T-helper 2 cell (primary cell): ENCODE data around the gene GAPDH.
"Not testable (repeated sequence)": the region's sequence is repeated elsewhere in the genome, so short reads cannot be mapped to it uniquely, and the experiment has no call there.

Experiments
- DNase-seq, 5 experiments: peaks; one replicate each; pipeline versions ENCODE4 v3.0.0 to v3.0.0-alpha.2; 2012 to 2022

Gene GAPDH

DNA sequence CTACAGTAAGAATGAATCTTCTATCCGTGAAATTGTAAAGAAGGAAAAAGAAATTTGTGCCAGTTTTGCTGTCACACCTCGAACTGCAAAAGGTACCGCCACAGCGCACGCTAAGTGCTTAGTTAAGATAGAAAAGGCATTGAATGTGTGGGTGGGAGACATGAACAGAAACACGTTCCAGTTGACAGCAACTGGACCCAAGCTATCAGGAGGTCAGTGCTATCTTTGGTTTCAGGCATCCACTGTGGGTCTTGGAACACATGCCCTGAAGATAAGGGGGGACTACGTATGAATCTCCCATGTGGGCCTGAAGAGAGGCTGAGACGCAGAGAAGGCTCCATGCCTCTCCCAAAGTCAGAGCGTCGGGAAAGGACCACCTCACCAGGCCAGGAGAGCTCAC lies 11.7 kb downstream of the GAPDH start:
- DNase-seq = no peak

DNA sequence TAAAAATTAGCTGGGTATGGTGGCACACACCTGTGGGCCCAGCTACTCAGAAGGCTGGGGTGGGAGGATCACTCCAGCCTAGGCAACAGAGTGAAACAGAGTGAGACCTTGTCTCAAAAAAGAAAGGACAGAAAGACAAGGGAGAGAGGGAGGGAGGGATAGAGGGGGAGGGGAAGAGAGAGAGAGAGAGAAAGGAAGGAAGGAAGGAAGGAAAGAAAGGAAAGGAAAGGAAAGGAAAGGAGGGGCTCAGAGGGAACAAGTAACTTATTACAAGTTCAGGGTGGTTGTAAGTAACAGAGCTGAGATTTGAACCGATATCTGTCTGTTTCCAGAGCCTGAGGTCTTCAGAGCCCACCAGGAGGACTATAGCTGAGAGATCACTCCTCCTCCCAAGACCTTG lies 13.2 kb downstream of the GAPDH start:
- no peak for DNase-seq

DNA sequence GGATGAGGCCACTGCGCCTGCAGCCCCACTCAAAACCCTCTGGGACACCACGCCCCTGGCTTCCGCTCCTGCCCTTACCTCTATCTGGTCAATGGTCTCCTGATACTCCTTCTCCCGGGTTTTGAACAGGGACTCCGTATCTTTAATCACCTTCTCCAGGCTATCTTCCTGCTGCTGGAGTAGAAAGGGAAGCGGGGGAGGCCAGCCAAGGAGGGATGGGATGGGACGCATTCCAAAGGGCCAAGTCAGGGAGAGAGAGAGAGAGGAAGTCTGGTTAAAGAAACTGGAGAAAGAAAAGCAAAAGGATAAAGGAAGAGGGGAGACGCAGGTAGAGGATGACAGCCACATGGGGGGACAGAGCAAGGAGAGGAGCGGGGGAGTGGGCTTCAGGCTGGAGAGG lies 13.7 kb downstream of the GAPDH start:
- no peak for DNase-seq

DNA sequence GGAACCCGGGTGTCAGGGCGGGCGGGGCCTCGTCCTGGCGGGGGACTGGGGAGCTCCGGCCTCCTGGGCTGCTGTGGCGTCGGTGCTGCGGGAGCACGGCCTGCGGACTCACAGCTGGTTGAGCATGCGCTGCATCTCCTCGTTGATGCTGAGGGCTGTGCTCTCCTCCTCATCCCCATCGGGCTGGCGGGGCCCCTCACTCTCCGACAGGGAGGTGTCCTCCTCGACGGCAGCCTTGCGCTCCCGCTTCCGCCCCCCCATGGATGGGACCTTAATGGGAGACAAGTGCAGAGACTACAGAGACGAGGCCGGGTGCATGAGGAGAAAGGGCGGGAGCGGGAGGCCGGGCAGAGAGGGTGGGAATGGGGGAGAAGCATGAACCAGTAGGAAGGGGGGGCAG lies 14.2 kb downstream of the GAPDH start:
- DNase-seq = no peak

DNA sequence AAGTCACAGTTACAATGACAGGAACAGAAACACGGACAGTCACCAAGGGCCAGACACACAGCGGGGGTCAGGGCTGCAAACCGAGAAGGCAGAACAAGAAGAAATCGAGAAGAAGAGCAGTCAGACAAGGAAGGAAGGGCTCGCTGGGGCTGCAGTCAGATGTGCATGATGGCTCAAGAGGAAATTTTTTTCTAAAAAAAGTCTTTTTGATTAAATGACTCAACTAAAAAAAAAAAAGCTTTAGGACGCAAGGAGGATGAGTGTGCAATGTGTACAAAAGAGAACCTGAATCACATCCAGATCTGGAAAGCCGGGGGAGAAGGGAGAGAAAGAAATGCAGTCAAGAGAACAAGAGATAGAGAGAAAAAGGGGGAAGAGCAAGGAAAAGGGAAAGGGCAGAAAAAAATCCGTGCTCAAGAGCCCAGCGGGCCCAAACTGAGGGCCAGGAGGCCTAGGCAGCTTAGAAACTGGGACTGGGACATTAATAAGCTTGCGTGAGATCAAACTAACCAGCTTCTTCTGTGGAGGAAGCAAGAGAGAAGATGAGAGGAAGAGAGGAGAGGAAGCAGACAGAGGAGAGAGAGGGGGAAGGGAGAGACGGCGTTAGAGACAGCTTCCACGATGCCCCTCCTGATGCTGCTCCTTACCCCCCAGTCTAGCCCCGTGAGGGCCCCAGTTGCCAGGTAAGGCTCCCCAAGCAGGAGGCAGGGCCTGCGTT lies 14.8 kb downstream of the GAPDH start:
- no peak for DNase-seq

DNA sequence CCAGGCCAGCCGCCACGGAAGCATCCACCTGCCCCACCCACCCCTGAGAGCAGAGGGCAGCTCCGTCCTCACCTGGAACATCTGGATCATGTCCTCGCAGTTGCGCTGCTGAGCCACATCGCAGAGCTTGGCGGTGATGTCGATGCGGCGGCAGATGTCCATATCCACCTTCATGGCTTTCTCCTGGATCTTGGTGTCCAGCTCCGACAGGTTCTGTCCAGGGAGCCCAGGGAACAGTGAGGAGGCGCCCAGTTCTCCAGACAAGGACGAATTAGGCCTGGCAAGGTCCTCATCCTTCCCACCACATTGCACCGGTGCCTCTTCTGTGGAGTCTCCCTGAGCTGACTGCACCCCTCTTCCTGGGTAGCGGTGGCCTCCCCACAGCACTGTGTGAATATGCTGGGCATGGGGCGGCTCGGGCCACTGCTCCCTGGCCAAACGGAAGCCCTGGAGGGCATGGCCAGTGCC lies 15.4 kb downstream of the GAPDH start:
- DNase-seq = no peak

DNA sequence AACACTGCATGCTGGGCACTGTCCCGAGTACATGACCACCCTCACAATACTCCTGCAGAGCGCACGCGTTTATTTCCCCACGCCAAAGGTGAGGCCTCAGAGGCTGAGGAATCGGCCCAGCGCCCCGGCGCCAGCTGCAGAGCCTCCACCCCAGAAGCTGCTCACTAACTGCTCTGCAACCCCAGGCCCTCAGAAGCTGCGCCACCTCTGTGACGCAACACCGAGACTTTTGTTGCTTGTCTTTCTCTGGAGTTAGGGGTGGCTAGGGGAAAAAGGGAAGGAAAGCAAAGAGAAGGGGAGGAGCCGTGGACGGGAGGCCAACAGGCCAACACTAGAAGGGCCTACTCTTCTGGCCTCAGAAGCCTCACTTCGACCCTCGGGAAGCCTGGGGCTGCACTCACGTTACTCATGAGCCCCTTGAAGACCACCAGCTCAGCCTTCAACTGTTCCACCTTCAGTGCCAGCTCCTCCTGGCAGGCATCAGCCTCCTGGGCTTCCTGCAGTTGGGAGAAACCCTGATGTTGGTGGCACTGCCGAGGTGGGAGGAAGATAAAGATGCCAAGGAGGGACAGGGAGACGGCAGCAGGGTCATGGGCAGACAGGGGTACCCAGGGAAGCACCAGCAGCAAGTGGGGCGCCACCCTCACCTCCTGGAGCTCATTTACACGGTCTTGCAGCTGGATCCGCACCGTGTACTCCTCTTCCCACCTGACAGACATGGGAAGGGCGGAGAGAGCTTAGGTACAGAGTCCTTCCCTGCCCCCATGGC lies 16.2 kb downstream of the GAPDH start:
- DNase-seq = no peak

DNA sequence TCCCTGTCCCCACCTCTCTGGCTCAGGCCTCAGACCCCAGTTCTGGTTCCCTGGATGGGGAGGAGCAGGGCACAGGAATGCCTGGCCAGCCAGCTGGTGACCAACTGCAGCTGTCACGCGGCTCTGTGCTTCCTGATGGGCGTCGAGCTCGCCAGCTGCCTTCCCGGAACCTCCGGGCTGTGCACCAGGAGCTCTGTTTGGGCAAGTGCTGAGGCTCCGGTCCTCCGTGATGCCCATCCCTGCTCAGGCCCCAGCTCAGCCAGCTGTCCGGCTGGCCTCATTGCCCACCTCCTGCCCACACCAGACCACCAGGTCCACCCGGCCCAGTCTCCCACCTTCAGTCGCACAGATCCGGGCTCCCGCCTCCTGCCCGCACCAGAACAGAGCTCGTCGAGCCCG lies 16.7 kb downstream of the GAPDH start:
- no peak for DNase-seq

DNA sequence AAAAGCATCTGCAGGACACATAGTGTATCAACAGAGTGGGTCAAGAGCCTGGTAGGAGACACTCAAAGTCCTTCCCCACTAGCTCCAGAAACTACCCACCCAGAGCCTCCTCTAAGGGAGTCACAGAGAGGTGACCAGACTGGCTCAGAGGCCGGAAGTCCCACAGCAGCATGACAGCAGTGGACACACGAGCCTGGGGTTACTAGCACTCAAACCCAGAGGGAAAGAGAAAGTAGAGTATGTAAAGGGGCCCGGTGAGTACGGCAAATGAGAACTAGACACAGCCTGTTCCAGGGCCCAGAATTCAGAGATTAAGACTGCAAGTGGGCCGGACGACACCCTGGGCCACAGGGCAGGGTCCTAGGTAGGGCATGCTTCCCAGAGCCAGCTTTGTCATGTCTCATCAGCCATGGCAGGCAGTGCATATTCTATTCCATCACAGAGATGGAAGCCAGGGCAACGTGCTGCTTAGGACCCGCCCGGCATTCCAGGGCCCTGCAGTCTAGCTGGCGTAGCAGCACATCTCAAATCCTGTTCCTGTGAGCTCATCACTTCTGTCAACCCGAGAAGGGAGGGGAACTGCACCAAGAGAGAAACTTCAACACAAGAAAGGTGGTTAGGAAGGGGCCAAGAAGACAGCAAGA lies 17.3 kb downstream of the GAPDH start:
- DNase-seq = no peak

DNA sequence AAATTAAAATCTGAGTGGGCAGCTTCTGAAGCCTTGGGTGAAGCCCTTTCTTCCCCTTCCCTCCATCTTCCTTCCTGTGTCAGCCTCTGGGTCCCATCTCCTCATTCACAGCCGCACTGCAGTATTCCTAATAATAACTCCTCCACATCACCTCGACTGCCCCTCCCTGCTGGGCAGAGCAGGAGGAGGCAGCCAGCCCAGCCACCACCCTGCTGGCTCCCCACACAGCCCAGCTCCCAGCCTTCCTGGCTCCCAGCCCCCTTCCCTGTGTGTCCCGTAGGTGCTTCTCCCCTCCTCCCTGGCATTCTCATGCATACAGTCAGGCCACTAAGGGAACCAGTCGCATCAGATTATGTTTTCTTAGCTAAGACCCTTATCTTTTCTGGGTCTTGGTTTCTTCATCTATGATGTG lies 17.8 kb downstream of the GAPDH start:
- no peak for DNase-seq

DNA sequence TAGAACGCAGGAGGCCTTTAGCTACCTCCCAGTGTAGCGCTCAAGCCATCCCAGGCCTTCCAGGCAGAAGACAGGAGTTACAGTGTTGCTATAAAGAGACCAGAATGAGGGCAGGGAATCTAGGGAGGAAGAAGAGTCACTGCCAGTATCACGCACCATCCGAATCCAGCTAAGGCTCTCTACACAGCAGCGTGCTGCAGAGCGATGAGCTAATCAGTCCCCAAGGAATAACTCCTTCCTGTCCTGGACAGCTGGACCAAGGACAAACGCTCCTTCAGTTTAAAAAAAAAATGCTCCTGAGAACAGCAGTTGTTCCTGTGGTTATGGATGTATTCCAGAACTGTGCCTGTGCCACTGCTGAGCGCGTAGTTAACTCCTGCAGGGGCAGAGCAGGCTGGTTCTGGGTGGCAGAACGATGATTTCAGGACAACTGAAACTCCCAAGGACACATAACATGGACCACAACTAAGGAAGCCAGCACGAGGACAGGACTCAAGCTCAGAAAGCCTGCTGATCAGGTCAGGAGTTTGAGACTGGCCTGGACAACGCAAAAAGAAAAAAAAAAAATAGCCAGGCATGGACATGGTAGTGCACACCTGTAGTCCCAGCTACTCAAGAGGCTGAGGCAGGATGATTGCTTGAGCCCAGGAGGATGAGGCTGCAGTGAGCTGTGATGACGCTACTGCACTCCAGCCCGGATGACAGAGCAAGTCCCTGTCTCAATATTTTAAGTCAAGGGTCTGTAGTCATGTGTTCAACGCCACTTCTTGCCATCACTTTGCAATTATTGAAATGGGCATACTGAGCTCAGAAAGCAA lies 18.9 kb downstream of the GAPDH start:
- DNase-seq = no peak

DNA sequence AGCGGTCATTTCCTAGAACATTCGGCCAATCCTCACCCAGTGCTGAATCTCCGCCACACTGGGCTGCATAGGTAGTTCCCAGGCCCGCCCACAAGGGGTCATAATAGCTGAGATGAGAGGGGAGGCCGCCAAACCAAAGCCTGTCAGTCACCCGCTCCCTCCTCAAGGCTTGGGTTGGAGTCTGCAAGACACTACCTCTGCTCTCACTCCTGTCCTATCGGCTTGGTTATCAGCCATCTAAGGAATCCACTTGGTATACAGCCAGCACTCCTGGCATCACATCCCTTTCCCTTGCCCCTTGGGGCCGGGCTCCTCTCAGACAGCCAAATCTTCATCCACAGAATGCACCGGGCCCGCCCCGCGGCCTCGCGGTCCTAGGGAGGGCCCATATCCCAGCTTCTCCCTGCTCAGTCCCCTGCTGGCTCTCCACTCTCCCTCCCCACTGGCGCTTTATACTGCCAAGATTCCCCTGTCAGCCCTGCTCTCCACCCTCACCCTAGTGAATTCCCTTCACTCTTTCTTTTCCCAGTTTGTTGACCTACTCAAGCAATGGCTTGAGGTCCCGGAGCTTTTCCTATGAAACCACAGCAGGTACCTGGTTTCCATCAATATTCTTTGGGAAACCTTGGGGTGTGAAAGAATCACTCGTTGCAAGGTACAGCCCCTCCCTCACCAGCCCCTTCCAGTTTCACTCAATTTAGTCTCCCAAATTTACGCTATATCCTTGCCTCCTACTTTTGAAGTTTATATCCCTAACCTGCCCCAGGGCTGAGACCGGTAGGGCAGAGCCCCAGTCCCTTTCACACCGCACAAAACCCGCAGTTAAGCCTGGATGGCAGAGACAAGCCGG lies 20.1 kb downstream of the GAPDH start:
- peak in 4 of 5 experiments; percentile 44 to 82 (median 58) for DNase-seq

DNA sequence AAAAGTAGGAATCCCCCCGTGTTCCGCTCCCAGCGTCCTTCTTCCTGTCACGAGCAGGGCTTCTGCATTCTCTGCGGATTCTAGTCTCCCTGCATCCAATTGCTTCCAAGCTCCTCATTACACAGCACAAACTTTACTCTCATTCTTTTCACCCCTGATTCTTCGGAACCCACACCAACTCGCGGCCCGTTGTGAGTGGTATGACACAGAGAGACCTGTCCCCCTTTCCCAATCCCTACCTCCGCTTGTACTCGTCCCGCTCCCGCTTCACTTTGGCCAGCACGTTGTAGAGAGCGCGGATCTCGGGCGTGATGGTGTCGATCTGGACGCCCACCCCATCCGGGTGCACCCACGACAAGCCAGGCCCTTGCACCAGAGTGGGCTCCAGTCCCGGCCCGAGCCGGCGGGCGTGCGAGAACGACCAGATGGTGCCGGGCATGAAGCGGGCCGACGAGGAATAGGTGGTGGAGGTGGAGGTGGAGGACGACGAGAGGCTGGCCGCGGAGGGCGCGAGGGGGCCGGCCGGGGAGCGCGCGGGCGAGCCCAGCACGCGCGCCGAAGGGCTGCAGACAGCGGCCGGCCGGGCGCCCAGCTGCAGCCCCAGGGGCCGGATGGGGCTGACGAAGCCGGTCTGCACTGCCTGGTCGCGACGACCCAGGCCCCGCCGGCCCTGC lies 20.8 kb downstream of the GAPDH start:
- DNase-seq = no peak

DNA sequence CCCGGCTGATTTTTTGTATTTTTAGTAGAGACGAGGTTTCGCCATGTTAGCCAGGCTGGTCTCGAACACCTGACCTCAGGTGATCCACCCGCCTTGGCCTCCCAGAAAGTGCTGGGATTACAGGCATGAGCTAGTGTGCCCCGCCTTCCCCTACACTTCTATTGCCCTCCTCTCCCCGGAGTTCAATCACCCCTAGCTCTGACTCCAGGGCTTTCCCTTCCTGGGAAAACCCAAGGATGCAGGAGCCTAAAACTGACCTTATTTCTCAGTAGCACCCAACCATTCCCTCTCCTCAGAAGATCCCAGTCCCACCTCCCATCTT lies 22.1 kb downstream of the GAPDH start:
- not testable (repeated sequence) for DNase-seq

DNA sequence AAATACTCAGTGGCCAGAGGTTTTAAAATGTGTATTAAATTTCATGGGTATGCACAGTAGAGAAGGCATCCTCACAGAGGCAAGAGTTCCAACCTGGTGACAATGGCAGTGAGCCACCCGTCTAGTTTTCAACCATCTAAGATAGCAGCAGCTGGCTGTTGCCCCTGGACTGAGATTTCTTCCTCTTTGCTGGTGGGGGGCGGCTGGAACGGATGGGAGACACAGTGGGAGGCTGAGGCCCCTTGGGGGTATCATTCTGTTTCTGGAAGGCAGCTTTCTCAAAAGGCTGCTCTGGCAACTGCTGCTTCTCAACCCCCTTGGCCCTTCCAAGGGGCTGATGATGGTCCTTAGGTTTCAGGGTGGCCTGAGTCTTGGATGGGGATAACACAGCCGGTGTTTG lies 22.5 kb downstream of the GAPDH start:
- DNase-seq = no peak

DNA sequence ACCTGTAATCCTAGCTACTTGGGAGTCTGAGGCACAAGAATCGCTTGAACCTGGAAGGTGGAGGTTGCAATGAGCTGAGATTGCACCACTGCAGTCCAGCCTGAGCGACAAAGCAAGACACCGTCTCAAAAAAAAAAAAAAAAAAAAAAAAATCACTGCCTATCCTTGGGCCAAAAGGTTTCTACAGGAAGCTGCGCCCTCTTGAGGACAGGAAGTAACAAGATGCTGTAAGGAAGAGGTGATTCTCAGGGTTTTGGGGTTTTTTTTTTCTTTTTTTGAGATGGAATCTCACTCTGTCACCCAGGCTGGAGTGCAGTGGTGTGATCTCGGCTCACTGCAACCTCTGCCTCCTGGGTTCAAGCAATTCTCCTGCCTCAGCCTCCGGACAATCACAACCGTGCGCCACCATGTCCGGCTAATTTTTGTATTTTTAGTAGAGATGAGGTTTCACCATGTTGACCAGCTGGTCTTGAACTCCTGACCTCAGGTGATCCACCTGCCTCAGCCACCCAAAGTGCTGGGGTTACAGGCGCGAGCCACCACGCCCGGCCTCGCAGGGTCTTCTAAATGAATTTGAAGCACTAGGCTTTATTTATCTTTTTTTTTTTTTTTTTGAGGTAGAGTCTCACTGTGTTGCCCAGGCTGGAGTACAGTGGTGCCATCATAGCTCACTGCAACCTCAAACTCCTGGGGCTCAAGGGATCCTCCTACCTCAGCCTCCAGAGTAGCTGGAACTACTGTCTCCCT lies 23.9 kb downstream of the GAPDH start:
- DNase-seq = peak in 3 of 5 experiments; percentile 47 to 91 (median 51)

DNA sequence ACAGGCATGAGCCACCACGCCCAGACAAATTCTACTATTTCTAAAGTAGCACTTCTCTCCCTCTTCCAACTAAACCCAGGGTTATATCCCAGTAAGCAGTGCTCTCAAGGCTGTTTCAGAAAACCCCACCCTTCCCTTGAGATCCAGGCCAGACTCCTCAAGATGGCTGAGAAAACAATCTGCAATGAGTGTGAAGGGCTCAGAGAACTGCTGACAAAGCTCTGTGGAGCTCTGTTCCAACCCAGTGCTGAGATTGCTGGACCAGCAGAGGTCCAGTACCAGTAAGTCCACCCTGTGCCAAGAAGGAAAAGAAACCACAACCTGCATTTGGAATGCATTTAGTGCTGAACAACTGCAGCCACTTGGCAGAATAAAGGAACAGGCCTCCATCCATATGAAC lies 25.2 kb downstream of the GAPDH start:
- DNase-seq = no peak

DNA sequence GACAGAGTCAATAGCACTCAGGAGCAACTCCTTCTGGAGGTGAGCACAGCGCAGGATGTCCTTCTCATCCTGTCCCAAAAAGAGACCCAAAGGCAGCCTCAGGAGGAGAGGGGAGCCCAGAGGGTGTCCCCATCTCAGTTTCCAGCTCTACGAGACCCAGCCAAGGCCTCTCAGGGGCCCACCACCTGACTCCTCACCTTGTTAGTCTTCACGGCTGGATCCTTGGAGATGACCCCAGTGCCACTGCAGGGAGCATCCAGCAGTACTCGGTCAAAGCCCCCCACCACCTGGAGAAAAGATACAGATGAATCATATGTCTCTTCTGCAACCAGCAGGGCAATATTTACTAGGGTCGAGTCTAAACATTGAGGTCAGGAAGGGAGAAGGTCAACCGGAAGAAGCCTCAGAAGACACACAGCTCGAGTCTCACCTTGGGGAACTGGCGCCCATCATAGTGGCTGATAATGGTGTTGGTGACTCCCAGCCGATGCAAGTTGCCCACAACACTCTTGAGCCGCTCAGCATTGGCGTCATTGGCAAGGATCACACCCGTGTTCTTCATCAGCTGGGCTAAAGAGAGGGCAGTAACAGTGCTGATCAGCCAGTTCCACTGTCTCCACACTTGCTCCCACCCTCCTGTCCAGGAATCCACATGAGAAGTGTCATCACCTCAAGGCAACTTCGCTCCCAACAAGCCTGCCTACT lies 26.3 kb downstream of the GAPDH start:
- no peak for DNase-seq

DNA sequence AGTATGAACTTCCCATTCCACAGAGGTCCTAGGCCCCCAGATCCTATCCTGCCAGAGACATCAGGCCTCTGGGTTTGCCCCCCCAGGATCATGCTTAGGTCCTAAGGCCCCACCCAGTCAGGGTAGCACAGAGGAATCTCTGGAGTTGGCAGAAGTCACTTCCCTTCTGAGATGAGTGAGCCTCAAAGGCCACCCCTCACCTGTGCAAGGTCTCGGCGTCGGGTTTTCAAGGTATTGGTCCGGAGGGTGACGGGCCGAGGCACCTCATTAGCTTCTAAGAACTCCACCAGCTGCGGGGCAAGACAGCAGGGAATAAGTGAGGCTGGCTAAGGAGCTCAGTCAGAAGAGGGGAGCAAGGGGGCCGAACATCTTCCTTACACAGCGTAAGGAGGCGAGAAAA lies 28.6 kb downstream of the GAPDH start:
- DNase-seq = no peak

DNA sequence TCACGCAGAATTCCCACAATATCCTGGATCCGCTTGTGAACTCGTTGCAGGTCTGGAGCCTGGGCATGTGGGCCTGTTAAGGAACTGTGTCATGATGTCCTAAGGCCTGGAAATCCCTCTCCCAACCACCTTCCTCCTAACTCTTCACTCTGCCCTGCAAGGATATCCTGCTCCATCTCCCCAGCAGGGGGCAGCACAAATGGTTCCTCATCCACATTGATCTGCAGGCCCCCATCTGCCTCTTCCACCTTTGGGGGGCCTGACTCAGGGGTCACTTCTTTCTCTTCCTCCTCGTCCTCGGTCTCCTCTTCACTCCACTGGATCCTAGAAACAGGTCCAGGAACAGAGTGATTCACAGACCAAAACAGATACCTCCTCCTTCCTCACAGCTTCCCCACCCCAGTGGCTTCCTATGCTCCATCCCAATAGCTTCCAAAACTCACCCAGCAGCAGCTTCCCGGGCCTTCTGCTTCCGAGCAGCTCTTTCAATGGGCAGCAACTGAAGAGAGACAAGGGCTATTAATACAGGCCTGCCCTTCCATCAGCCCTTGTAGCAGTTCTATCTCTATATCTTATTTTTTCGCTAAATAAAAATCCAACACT lies 29.2 kb downstream of the GAPDH start:
- DNase-seq = peak; percentile 36 to 57 (median 48)
